ENCODE data around the gene DIP2B.

GRCh38 chr12:50647031-50647430 is 142.2 kb downstream of the DIP2B start:
- TF ChIP-seq CTCF (conservative IDR thresholded peaks at IDR 0.05; ENCODE audit: low read length) (no peak), EZH2phosphoT487 (IDR thresholded peaks at IDR 0.05; ENCODE audit: borderline replicate concordance, low read depth, low read length) (no peak)
